GM21576 (cell line): ENCODE results near the gene TMEM61.

Experiments
- ATAC-seq: cut with Tn5 transposase; IDR thresholded peaks from one replicate; pipeline ENCODE4 v1.9.1; 2021; ENCODE audit warnings: mild to moderate bottlenecking, moderate library complexity; ENCODE audit not compliant: unreplicated experiment

TMEM61 gene

GRCh38 chr1:54984131-54984842 is 3.9 kb downstream of the TMEM61 start:
- ATAC-seq, result no peak

DNA sequence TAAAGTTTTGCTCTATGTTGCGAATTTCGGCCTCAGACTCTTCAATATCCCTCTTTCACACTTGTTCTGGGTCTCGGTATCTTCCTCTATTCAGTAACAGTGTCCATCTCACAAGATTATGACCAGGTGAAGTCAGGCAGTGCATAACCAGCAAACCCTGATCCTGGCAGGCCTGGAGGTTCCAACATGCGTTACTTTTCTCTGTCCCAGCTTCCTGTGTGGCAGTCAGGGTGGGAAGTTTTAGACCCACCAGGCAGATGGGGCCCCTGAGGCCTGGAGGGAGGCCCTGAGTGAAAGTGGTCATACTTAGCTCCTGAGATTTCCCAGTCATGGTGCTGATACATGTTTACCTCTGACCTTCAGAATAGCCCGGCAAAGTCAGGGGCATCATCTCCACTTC is 5.1 kb downstream of the TMEM61 start:
- no peak for ATAC-seq

DNA sequence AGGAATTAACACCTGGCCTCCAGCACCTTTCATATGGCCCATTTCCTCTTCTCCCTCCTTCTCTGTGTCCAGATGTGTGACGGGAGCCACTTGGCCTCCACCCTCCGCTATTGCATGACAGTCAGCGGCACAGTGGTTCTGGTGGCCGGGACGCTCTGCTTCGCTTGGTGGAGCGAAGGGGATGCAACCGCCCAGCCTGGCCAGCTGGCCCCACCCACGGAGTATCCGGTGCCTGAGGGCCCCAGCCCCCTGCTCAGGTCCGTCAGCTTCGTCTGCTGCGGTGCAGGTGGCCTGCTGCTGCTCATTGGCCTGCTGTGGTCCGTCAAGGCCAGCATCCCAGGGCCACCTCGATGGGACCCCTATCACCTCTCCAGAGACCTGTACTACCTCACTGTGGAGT is 5.6 kb downstream of the TMEM61 start:
- no peak for ATAC-seq

DNA sequence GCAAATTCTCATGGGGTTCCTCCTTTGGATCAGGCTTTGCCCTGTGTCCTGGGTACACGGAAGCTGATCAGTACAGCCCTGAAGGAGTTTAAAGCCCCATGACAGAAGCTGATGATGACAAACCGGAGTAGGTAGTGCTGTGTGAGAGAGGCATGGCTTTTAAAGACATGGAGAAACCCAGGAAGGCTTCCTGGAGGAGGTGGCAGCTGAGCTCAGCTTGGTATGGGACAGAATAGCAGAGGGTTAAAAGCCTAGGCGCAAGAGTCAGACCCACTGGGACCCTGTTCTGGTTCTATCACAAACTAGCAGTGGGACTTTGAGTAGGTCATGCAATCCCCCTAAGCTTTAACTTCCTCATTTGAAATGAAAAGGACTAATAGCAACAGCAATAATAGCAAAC is 6.1 kb downstream of the TMEM61 start:
- no peak for ATAC-seq

DNA sequence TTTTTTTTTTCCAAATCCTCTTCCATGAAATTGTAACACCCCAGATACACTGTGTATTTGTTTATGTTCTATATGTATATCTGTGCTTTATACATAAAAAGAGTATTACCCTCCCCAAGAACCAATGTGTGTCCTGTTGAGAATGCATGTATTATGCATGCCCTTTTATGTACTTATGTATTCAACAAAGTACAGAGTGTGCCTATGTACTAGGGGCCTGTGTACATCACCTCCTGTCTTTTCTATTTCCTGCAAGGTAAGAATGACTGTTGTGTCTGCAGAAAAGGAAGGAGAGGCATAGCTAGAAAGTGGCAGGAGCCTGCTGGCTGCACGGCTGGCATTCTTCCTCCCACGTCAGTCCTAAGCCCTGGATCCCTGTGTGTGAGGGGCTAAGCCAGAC is 7.0 kb downstream of the TMEM61 start:
- ATAC-seq, result no peak

DNA sequence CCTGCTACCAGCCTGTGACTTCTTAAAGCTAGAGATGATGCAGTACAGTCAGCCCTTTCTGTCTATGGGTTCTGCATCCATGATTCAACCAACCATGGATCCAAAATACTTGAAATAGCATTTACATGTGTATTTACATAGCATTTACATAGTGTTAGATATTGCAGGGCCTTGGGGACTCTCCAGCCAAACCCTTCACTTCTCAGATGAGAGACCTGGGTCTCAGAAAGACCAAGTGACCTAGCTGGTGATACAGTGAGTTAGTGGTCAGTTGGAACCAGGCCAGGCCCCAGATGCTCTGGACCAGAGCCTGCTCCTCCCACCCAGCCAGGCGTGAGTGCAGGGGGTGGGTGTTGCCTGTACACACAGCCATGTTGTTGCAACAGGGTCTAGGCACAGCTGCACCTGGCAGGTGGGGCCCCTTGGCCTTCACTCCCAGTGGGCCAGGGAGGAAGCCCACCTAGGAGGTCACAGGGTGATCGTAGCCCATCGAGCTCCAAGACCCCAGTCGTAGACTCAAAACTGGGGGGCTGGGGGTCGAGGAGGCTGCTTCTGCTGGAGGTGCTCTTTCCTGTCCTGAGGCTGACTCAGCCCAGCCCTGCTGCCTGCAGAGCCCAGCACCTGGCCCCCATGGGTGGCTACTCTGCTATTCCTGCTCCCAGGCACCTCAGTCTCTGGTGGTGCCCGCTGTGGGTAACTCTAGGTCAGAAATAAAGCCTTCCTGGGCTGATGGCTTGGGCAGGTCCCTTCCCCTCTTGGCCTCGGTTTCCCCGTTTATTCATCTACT is 7.7 kb downstream of the TMEM61 start:
- no peak for ATAC-seq

DNA sequence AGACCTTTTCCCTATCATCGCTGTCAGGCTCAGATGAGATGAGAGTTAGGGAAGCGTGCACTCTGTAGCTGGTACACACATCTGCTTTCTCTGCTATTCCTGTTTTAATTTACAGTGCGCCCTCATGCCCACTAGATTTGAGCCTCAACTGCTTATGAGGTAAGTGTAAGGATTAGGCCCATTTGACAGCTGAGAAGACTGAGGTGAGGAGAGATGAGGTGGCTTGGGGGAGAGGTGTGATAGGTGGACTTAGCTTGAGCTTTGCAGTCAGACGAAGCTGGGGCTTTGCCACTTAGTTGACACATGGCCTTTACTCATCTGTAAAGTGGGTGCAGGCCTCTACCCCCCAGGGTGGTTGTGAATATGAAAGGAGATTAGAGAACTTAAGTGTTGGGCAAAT is 8.5 kb downstream of the TMEM61 start:
- ATAC-seq, result no peak

DNA sequence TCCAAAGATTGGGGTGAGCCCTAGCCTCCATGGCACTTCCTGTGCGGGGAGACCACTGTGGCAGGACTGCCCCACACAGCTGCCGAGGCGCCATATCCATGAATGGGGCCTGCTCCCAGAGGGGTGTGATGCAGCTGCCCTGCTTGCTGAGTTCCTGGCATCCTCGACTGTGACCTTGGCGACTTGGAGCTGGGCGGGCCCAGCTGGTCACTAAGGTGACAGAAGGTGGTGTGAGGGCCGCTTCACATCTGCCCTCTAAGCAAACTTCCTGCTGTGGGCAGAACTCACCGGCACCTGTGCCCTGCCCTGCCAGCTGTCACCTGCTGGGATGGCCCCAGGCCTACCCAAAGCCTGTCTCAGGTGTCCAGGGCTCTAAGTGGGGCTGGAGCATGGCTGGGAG is 9.0 kb downstream of the TMEM61 start:
- ATAC-seq, result no peak

- ATAC-seq, result no peak
These were observed 9.8 kb downstream of the TMEM61 start for GRCh38 chr1:54989968-54990810.

- ATAC-seq, result no peak
These were observed 10.5 kb downstream of the TMEM61 start for GRCh38 chr1:54990916-54991315.

DNA sequence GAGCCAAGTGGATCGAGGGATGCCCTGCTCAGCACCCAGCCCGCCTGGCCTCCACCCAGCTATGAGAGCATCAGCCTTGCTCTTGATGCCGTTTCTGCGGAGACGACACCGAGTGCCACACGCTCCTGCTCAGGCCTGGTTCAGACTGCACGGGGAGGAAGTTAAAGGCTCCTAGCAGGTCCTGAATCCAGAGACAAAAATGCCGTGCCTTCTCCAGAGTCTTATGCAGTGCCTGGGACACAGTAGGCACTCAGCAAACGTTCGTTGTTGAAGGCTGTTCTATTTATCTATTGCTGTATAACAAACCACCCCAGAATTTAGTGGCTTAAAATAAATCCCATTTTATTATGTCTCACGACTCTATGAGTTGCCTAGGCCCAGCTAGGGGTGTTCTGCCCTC is 11.5 kb downstream of the TMEM61 start:
- ATAC-seq, result no peak

DNA sequence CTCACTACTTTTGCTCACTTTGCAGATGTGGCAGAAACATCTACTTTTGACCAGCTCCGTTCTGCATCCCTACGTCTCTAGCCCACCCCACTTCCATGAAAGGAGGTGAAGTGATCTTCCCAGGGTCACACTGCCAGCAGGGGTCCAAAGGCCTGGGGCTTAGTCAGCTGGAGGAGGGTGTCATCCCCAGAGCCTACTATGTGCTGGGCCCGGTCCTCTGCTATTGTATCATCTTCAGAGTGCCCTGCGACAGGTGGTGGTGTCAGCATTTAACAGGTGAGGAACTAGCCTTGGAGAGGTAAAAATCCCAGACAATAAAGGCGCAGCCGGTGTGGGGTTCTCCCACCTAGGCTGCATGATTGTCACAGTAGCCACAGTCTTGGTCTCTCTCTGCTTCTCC is 12.7 kb downstream of the TMEM61 start:
- no peak for ATAC-seq

GRCh38 chr1:54994355-54994990 is 14.0 kb downstream of the TMEM61 start:
- no peak for ATAC-seq

- no peak for ATAC-seq
These were observed 14.8 kb downstream of the TMEM61 start for GRCh38 chr1:54995013-54995760.

DNA sequence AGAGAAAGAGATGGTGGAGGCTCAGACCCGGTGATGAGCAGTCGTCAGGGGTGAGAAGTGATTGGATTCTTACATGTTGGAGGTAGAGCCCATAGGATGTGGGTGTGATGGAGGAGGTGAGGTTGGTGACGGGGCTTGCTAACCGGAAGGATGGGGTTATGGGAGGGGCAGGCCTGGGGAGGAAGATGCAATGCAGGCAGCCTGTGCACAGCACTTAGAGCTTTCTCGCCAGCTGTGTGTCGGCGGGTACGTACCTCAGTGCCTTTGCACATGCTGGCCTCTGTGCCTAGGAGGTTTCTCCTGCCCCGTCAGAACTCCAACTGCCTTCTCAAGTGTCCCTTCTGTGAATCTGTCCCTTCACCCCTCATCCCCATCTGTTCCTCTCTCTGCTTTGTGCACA is 15.4 kb downstream of the TMEM61 start:
- ATAC-seq, result no peak

DNA sequence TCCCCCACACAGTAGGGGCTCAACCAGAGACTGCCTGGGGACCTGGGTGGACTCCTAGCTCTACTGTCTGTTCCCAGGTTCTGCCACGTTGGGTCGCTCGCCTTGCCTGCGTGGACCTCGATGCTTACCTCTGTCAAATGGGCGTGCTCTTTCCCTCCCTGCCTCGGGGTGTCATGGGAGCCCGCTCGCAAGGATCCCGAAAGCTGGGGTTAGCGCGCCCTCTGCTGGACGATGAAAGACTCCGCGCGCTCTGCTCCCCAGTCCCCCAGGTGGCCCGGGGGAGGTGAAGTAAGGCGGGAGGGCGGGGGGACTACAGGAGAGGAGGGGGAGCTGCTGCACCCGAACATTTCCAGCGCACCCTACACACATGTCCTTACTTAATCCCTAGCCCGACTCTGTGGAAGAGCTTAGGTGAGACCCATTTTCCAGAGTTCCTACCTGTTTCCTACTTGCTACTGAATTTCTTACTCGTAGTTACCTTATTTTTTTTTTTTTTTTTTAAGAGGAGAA is 16.0 kb downstream of the TMEM61 start:
- ATAC-seq, result peak; percentile 84

DNA sequence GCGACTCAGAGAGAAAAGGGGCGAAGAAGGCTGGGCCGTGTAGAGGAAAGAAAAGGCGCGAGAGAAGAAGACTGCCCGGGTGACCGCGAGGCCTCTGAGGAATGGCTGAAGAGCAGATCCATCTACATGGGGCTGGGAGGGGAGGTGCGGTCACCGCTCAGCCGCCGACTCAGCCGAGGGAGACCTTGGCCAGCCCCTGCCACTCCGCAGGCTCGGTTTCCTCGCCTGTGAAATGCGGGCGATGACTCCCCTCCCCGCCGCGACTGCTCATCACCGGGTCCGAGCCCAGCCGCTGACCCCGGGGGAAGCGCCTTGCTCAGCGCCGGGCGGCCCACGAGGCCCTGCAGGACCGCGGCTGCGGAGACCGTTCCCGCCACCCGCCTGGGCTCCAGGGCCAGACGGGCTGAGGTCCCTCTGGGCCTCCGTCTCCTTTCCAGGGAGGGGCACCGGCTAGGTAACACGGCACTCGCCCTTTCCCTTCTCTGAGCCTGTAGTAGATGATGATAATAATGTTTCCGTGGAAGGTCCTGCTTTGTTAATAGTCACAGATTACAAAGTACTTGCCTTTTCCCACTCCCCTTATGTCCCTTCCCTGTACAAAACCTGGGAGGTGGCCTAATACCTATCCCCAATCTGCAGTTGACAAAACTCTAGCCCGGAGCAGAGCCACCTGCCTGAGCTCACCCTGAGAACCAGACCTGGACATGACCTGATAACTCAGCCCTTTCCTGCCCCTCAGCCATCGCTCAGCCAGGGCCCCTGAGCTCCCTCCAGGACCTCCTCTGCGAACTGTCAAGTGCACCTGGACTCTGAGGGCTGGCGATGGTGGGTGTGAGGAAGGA is 16.7 kb downstream of the TMEM61 start:
- ATAC-seq, result no peak

DNA sequence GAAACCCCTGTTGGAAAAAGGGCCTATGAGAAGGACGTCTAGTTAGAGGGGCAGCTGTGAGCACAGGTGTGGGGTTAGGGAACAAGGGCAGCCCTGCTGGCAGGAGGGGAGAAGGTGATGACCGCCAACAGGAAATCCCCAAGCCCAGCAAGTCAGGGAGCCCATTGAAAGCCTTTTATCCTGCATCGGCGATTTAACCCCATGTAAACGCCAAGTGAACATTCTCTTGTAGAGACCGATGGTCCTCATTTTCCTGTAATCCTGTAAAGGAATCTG is 17.2 kb downstream of the TMEM61 start:
- ATAC-seq, result no peak

DNA sequence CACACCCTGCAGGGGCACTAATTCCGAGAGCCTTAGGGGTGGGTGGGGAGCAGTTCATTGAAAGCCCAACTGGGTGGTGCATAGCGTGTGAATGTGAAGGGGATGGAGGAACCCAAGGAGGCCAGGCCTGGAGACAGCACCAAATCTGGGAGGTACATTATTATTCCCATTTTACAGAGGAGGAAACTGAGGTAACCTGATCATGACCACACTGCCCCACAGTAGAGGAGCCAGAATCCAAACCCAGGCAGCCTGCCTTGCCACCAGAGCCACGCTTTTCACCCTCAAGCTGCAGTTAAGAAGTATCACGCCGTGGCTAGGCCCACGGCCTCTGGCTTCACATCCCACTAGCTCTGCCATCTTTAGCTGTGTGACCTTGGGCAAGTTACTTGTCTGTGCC is 17.7 kb downstream of the TMEM61 start:
- no peak for ATAC-seq

DNA sequence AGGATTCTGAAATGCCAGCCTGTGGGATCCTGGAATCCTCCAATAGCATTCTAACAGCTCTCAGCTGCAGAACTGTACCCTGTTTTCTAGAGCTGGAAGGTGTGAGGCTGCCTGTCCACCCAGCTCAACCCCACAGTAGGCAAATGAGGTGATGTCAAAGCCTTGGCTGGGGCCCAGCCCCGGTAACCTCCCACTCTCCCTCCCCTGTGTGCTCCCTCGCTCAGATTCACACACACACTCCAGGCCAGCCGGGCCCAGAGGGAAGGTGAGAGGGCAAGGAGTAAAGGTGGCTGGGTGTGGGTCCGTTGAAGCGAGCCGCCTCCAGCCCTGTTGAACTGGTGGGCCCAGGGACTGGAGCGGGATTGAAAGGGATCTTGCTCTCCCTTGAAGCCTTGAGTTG is 18.2 kb downstream of the TMEM61 start, which contains the start of gene BSND:
BSND (plus strand) TSS at position 257 of the 400 bp plus-strand sequence. CDS start 254 bp downstream, outside the sequence.
- no peak for ATAC-seq
